ENCODE data around the gene DTX1.
"Not testable (repeated sequence)": the region's sequence is repeated elsewhere in the genome, so short reads cannot be mapped to it uniquely, and the experiment has no call there.

Gene DTX1

GRCh38 chr12:113141716-113142115 is 85.2 kb downstream of the DTX1 start:
- not testable (repeated sequence) for DNase-seq

- DNase-seq, result peak; percentile 56
Observed at GRCh38 chr12:113142173-113142885, 85.8 kb downstream of the DTX1 start.

- DNase-seq, result no peak
Observed at GRCh38 chr12:113142886-113143332, 86.4 kb downstream of the DTX1 start.

GRCh38 chr12:113143959-113144358 is 87.4 kb downstream of the DTX1 start:
- no peak for DNase-seq

GRCh38 chr12:113144806-113145205 is 88.3 kb downstream of the DTX1 start:
- no peak for DNase-seq

GRCh38 chr12:113145720-113146551 is 89.4 kb downstream of the DTX1 start:
- DNase-seq, result no peak

- DNase-seq, result no peak
Observed at GRCh38 chr12:113146999-113147398, 90.5 kb downstream of the DTX1 start.

Data from NCI-H2029 (cell line).